A673 (cell line): ENCODE results near the gene FAM83F. TPM values are rescaled to one million over a fixed set of nuclear protein-coding genes. Genes with fewer than 3 reads are reported as not detected.

ENCODE experiments used
- BruUV-seq: library from RNA; stranded (reverse); fragments of 400-500 nt; replicated peaks from 2 replicates; lab custom pipeline; 2021; lab: Mats Ljungman, UMichigan
- CTCF ChIA-PET: fragments of 300-600 bp; sonication (Branson Sonifier 250); formaldehyde crosslinking; loops from one replicate; lab custom pipeline; 2022; ENCODE audit warnings: antibody characterized with exemption; lab: Charles Lee
- POLR2A ChIA-PET: fragments of 300-600 bp; sonication (Branson Sonifier 250); formaldehyde crosslinking; loops from one replicate; lab custom pipeline; 2022; ENCODE audit warnings: antibody characterized with exemption; ENCODE audit not compliant: low non-redundant PET; lab: Charles Lee
- DNase-seq: peaks from one replicate; pipeline ENCODE4 v3.0.0-alpha.2; 2015; ENCODE audit warnings: low spot score
- H3K27ac ChIP-seq: fragments of 200-600 bp; sonication (generic); 2 replicates; pipeline ENCODE4 v1.5.1; 2016; ENCODE audit warnings: mixed run types, low read depth, mild to moderate bottlenecking, mixed read lengths, antibody characterized with exemption, low read length; ENCODE audit not compliant: poor library complexity, severe bottlenecking
- H3K27me3 ChIP-seq: fragments of 200-600 bp; sonication (generic); replicated peaks from 2 replicates; pipeline ENCODE4 v1.6.1; 2017; ENCODE audit warnings: mixed run types, low read depth, mild to moderate bottlenecking, mixed read lengths, antibody characterized with exemption, low read length; ENCODE audit not compliant: insufficient read depth, poor library complexity
- H3K36me3 ChIP-seq: fragments of 200-600 bp; sonication (generic); 2 replicates; pipeline ENCODE4 v1.6.1; 2016; ENCODE audit warnings: mixed run types, mild to moderate bottlenecking, mixed read lengths, antibody characterized with exemption, low read length; ENCODE audit not compliant: insufficient read depth, poor library complexity, severe bottlenecking
- H3K4me1 ChIP-seq: fragments of 200-600 bp; sonication (generic); 2 replicates; pipeline ENCODE4 v1.6.1; 2017; ENCODE audit warnings: mixed run types, mild to moderate bottlenecking, mixed read lengths, antibody characterized with exemption, low read length; ENCODE audit not compliant: insufficient read depth, poor library complexity, severe bottlenecking
- H3K4me3 ChIP-seq: fragments of 200-600 bp; sonication (generic); 2 replicates; pipeline ENCODE4 v1.5.1; 2016; ENCODE audit warnings: low read depth, mixed run types, mild to moderate bottlenecking, mixed read lengths, low read length; ENCODE audit not compliant: poor library complexity, severe bottlenecking
- H3K9me3 ChIP-seq: fragments of 200-600 bp; sonication (generic); 2 replicates; pipeline ENCODE4 v1.6.1; 2016; ENCODE audit warnings: mixed run types, low read depth, mild to moderate bottlenecking, mixed read lengths, antibody characterized with exemption, low read length; ENCODE audit not compliant: poor library complexity, severe bottlenecking
- CTCF ChIP-seq: fragments of 300-800, 200-600 bp; sonication (generic); conservative IDR thresholded peaks from 2 replicates; pipeline ENCODE4 v1.5.1; 2017; ENCODE audit warnings: low read depth, mild to moderate bottlenecking, antibody characterized with exemption, low read length, moderate library complexity, mixed read lengths
- EZH2 ChIP-seq: fragments of 200-600 bp; sonication (generic); IDR thresholded peaks from 2 replicates; pipeline ENCODE4 v1.6.1; 2017; ENCODE audit warnings: borderline replicate concordance, low read depth, mild to moderate bottlenecking, mixed read lengths, antibody characterized with exemption, low read length; ENCODE audit not compliant: poor library complexity, severe bottlenecking
- intact Hi-C: fragments of 100-400 bp; cut with micrococcal nuclease; formaldehyde crosslinking; loops from one replicate; pipeline ENCODE4 v1.10.0; 2022; ENCODE audit not compliant: unreplicated experiment
- total RNA-seq: library from RNA; stranded (reverse); gene quantifications from 2 replicates; pipeline ENCODE4 v1.2.3, GENCODE V29; 2021

FAM83F gene
- total RNA-seq, 1 experiment from 2014 or later = not detected

- POLR2A ChIA-PET = interaction anchor here (0.5 to 0.6 kb wide), 3 partner anchors 63 to 1179 kb away, joined by 4 to 5 read pairs (median 4); no protein-coding TSS in a partner anchor
- Histone ChIP-seq H3K4me3 (peak overlapping the region; percentile 59), H3K27ac (peak overlapping the region; percentile 73), H3K4me1 (peaks cover 43% of the 10 kb centered on the region), H3K27me3 (no peaks in the 10 kb centered on the region), H3K9me3 (no peaks in the 10 kb centered on the region), H3K36me3 (no peaks in the 10 kb centered on the region)
- DNase-seq = no peak
- BruUV-seq = TSS peak; percentile 97
- intact Hi-C loops = loop anchor here (1.0 to 10.0 kb wide), 5 partner anchors 134 to 869 kb away; partner anchors contain the start of genes RPS19BP1 and TNRC6B
- CTCF ChIA-PET = interaction anchor here (0.7 kb wide), 1 partner anchor 501 kb away, joined by 3 read pairs; no protein-coding TSS in a partner anchor
- TF ChIP-seq CTCF (no peak), EZH2 (no peak)
Observed at GRCh38 chr22:40043793-40044101, 49.0 kb downstream of the FAM83F start.

GRCh38 chr22:40044102-40044869 lies 49.5 kb downstream of the FAM83F start:
- TF ChIP-seq EZH2 = no peak
- no peak for TF ChIP-seq CTCF
- peak; percentile 99 for DNase-seq
- ChIA-PET POLR2A (interaction anchor here (0.5 to 0.6 kb wide), 4 partner anchors 62 to 1180 kb away, joined by 4 to 5 read pairs (median 4); no protein-coding TSS in a partner anchor), CTCF (interaction anchor here (0.6 to 0.7 kb wide), 3 partner anchors 501 to 739 kb away, joined by 3 to 4 read pairs (median 3); no protein-coding TSS in a partner anchor)
- intact Hi-C loops = loop anchor here (1.0 to 10.0 kb wide), 5 partner anchors 133 to 869 kb away; partner anchors contain the start of genes RPS19BP1 and TNRC6B
- Histone ChIP-seq H3K27me3 (peaks cover 2% of the 10 kb centered on the region), H3K27ac (peak overlapping the region; percentile 73), H3K9me3 (no peaks in the 10 kb centered on the region), H3K36me3 (no peaks in the 10 kb centered on the region), H3K4me3 (peak overlapping the region; percentile 59), H3K4me1 (peaks cover 43% of the 10 kb centered on the region)
- BruUV-seq = no TSS peak

- CTCF ChIA-PET = no interaction called here
- Histone ChIP-seq H3K27me3 (peaks cover 4% of the 10 kb centered on the region), H3K4me3 (peak overlapping the region; percentile 59), H3K9me3 (no peaks in the 10 kb centered on the region), H3K36me3 (no peaks in the 10 kb centered on the region), H3K4me1 (peaks cover 34% of the 10 kb centered on the region), H3K27ac (no peak overlapping the region)
- no TSS peak for BruUV-seq
- POLR2A ChIA-PET = no interaction called here
- DNase-seq = no peak
- no peak for TF ChIP-seq EZH2
- TF ChIP-seq CTCF = no peak
- intact Hi-C loops = loop anchor here (1.0 to 10.0 kb wide), 5 partner anchors 132 to 870 kb away; partner anchors contain the start of genes RPS19BP1 and TNRC6B
Observed at GRCh38 chr22:40044870-40045834, 50.4 kb downstream of the FAM83F start.
